Measurements from ENCODE around the gene TMTC2. TPM values are rescaled to one million over a fixed set of nuclear protein-coding genes. Genes with fewer than 3 reads are reported as not detected.

Gene TMTC2
- total and polyA plus RNA-seq, 5 donors from 2014 or later = 0.10 to 6.3 (median 0.21) TPM

DNA sequence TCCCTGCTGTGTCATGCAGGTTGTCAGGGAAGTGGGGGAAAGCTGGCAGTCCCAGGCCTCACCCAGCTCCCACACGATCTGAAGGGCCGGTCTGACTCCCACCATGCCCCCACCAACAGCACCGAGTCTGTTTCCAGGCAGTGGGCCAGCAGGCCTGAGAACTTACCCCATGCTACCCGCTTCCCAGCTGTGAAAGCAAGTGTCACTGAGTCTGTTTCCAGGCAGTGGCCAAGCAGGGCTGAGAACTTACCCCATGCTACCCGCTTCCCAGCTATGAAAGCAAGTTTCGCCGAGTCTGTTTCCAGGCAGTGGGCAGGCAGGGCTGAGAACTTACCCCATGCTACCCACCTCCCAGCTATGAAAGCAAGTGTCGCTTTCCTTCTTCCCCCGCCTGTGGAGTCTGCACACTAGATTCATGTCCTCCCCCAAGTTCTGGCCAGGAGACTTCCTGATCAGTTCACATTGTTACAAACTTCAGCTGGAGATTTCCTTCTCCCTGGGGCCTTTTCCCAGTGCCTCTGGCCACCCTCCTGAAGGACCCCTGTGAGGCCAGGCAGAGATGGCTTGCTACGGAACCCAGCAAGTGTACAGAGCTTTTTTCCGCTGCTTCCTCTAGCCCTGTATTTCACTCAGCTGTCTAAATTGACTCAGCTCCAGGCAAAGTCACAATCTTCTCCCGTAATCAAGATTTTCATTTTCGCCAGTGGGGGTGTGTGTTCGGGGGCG, 435.4 kb downstream of the TMTC2 start:
- no peaks in the 10 kb centered on the region for H3K36me3 Mint-ChIP-seq
- Histone ChIP-seq H3K4me1 (ENCODE audit: control insufficient read depth, insufficient read depth, low read length, poor library complexity, severe bottlenecking) (no peaks in the 10 kb centered on the region), H3K4me3 (ENCODE audit: low read depth, low read length) (no peak overlapping the region), H3K36me3 (ENCODE audit: control insufficient read depth, insufficient read depth, low read length) (no peaks in the 10 kb centered on the region), H3K27me3 (ENCODE audit: control insufficient read depth, insufficient read depth, low read length) (no peaks in the 10 kb centered on the region), H3K27ac (ENCODE audit: insufficient read depth, low read length, poor library complexity, severe bottlenecking) (no peak overlapping the region), H3K9me3 (ENCODE audit: control insufficient read depth in 2 of 2, low read length in 2 of 2) (no peaks in the 10 kb centered on the region)
- DNase-seq = no peak
- no peak for ATAC-seq (ENCODE audit: low read depth in 2 of 2)
- H3K4me3 Mint-ChIP-seq = no peak overlapping the region
- no peaks in the 10 kb centered on the region for H3K27me3 Mint-ChIP-seq
- H3K9me3 Mint-ChIP-seq = peaks cover 0 to 6% (median 2%) of the 10 kb centered on the region in 7 donors
- no peak overlapping the region for H3K27ac Mint-ChIP-seq
- no peaks in the 10 kb centered on the region for H3K4me1 Mint-ChIP-seq

DNA sequence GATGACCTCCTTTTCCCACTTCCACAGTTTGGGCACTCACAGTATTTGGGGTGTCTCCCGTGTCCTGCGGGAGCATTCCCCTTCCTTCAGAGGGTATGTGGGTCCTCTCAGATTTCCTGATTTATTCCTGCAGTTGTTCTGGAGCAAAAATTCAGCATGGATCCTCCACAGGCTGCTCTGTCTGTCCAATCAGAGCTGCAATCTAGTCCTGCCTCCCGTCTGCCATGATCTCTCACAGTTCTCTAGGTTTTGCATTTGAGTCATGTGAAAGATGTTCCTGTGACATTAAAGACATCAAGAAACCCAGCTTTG, 435.9 kb downstream of the TMTC2 start:
- Mint-ChIP-seq H3K27ac (no peak overlapping the region), H3K27me3 (no peaks in the 10 kb centered on the region), H3K4me3 (no peak overlapping the region), H3K36me3 (no peaks in the 10 kb centered on the region), H3K9me3 (peaks cover 0 to 6% (median 2%) of the 10 kb centered on the region in 7 donors), H3K4me1 (no peaks in the 10 kb centered on the region)
- no peaks in the 10 kb centered on the region for H3K9me3 ChIP-seq (ENCODE audit: control insufficient read depth in 2 of 2, low read length in 2 of 2)
- no peak overlapping the region for H3K27ac ChIP-seq (ENCODE audit: insufficient read depth, low read length, poor library complexity, severe bottlenecking)
- H3K4me3 ChIP-seq (ENCODE audit: low read depth, low read length) = no peak overlapping the region
- ATAC-seq (ENCODE audit: low read depth in 2 of 2) (no peak), DNase-seq (no peak)
- no peaks in the 10 kb centered on the region for H3K27me3 ChIP-seq (ENCODE audit: control insufficient read depth, insufficient read depth, low read length)
- H3K4me1 ChIP-seq (ENCODE audit: control insufficient read depth, insufficient read depth, low read length, poor library complexity, severe bottlenecking) = no peaks in the 10 kb centered on the region
- H3K36me3 ChIP-seq (ENCODE audit: control insufficient read depth, insufficient read depth, low read length) = no peaks in the 10 kb centered on the region

DNA sequence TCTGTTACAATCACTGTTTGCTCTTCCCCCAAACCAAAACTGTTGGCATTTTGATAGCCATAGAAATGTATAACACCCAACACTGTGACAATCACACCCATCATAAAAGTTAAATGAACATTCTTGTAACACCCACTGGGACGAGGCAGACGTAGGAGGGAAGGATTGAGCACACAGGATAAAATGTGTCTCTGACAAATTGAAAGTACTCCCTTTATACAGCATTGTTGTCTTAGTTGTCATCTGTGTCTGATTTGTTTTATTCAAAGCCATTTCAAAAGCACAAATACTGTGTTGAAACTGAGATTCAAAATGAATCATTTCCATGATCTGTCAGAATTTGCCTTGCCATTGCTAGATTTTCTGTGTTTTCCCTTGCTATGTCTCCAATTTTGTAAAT, 436.3 kb downstream of the TMTC2 start:
- Histone ChIP-seq H3K27ac (ENCODE audit: insufficient read depth, low read length, poor library complexity, severe bottlenecking) (no peak overlapping the region), H3K9me3 (ENCODE audit: control insufficient read depth in 2 of 2, low read length in 2 of 2) (no peaks in the 10 kb centered on the region), H3K27me3 (ENCODE audit: control insufficient read depth, insufficient read depth, low read length) (no peaks in the 10 kb centered on the region), H3K4me3 (ENCODE audit: low read depth, low read length) (no peak overlapping the region), H3K36me3 (ENCODE audit: control insufficient read depth, insufficient read depth, low read length) (no peaks in the 10 kb centered on the region), H3K4me1 (ENCODE audit: control insufficient read depth, insufficient read depth, low read length, poor library complexity, severe bottlenecking) (no peaks in the 10 kb centered on the region)
- Mint-ChIP-seq H3K4me3 (no peak overlapping the region), H3K27ac (no peak overlapping the region), H3K4me1 (no peaks in the 10 kb centered on the region), H3K27me3 (no peaks in the 10 kb centered on the region), H3K9me3 (peaks cover 0 to 6% (median 2%) of the 10 kb centered on the region in 7 donors), H3K36me3 (no peaks in the 10 kb centered on the region)
- ATAC-seq (ENCODE audit: low read depth in 2 of 2) (no peak), DNase-seq (no peak)

DNA sequence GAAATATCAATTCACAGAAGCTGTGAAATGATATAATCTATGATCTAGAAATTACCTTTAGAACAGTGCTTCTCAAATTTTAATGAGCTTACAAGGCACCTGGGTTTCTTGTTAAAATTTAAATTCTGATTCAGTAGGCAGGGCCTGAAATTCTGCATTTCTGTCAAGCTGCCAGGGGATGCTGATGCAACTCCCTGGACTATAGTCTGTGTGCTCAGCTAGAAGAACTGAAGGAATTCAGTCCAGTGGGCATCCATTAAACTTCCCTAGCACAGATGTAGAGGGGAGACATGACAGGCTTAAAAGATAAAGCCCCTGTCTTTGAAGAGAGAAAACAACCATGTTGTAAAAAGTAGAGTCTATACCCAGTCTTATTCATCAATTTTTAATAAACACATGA, 441.8 kb downstream of the TMTC2 start:
- Histone ChIP-seq H3K27ac (ENCODE audit: insufficient read depth, low read length, poor library complexity, severe bottlenecking) (no peak overlapping the region), H3K9me3 (ENCODE audit: control insufficient read depth in 2 of 2, low read length in 2 of 2) (no peaks in the 10 kb centered on the region), H3K27me3 (ENCODE audit: control insufficient read depth, insufficient read depth, low read length) (no peaks in the 10 kb centered on the region), H3K4me1 (ENCODE audit: control insufficient read depth, insufficient read depth, low read length, poor library complexity, severe bottlenecking) (no peaks in the 10 kb centered on the region), H3K36me3 (ENCODE audit: control insufficient read depth, insufficient read depth, low read length) (no peaks in the 10 kb centered on the region), H3K4me3 (ENCODE audit: low read depth, low read length) (no peak overlapping the region)
- H3K36me3 Mint-ChIP-seq = peaks cover 8% of the 10 kb centered on the region
- ATAC-seq (ENCODE audit: low read depth in 2 of 2) = no peak
- H3K27ac Mint-ChIP-seq = no peak overlapping the region
- H3K27me3 Mint-ChIP-seq = no peaks in the 10 kb centered on the region
- peaks cover 0 to 2% (median 0%) of the 10 kb centered on the region in 7 donors for H3K9me3 Mint-ChIP-seq
- H3K4me3 Mint-ChIP-seq = no peak overlapping the region
- no peaks in the 10 kb centered on the region for H3K4me1 Mint-ChIP-seq
- no peak for DNase-seq

DNA sequence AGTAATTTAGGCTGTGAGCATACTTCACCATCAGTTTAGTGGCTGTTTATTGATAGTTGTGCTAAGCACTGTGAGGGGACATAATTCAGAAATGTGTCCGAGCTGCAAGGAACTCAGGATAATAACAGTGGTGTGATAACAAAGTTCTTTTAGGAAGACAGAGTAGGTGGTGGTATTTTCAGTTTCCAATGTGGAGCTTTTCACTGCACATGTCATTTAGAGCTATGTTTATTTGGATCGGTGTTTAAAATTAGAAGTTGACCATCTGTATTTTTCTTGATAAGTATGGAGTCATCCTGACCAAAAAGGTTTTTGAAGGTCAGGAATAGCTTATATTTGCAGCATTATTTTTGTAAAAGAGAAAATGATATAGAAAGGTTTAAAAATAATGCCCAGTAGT, 443.5 kb downstream of the TMTC2 start:
- no peak overlapping the region for H3K4me3 ChIP-seq (ENCODE audit: low read depth, low read length)
- no peaks in the 10 kb centered on the region for H3K4me1 ChIP-seq (ENCODE audit: control insufficient read depth, insufficient read depth, low read length, poor library complexity, severe bottlenecking)
- Mint-ChIP-seq H3K27ac (no peak overlapping the region), H3K9me3 (peaks cover 0 to 1% (median 0%) of the 10 kb centered on the region in 7 donors), H3K27me3 (no peaks in the 10 kb centered on the region), H3K4me1 (no peaks in the 10 kb centered on the region), H3K36me3 (peaks cover 8% of the 10 kb centered on the region), H3K4me3 (no peak overlapping the region)
- no peaks in the 10 kb centered on the region for H3K27me3 ChIP-seq (ENCODE audit: control insufficient read depth, insufficient read depth, low read length)
- no peak overlapping the region for H3K27ac ChIP-seq (ENCODE audit: insufficient read depth, low read length, poor library complexity, severe bottlenecking)
- no peaks in the 10 kb centered on the region for H3K9me3 ChIP-seq (ENCODE audit: control insufficient read depth in 2 of 2, low read length in 2 of 2)
- H3K36me3 ChIP-seq (ENCODE audit: control insufficient read depth, insufficient read depth, low read length) = no peaks in the 10 kb centered on the region
- DNase-seq (no peak), ATAC-seq (ENCODE audit: low read depth in 2 of 2) (no peak)

DNA sequence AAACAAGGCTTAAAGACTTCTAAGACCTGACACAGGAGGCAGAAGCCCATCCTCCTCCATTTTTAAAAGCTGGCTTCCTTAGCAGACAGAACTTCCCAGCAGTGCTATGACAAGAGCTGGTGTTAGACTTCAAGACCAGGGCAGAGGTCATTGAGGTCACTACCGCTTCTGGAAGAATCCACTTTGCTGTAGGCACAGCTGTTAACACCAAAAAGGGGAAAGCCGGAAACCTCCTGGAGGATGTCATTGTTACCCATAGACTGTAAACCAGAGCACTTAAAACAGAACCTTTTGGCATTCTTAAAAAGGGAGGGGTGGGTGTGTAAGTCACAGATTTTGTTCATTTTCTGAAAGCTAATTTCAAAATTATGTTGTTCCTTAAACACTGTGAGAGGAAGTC, 445.7 kb downstream of the TMTC2 start:
- Mint-ChIP-seq H3K4me1 (no peaks in the 10 kb centered on the region), H3K27ac (no peak overlapping the region), H3K27me3 (no peaks in the 10 kb centered on the region), H3K36me3 (peaks cover 8% of the 10 kb centered on the region), H3K4me3 (no peak overlapping the region), H3K9me3 (no peaks in the 10 kb centered on the region)
- Histone ChIP-seq H3K4me3 (ENCODE audit: low read depth, low read length) (no peak overlapping the region), H3K36me3 (ENCODE audit: control insufficient read depth, insufficient read depth, low read length) (no peaks in the 10 kb centered on the region), H3K27me3 (ENCODE audit: control insufficient read depth, insufficient read depth, low read length) (no peaks in the 10 kb centered on the region), H3K9me3 (ENCODE audit: control insufficient read depth in 2 of 2, low read length in 2 of 2) (no peaks in the 10 kb centered on the region), H3K4me1 (ENCODE audit: control insufficient read depth, insufficient read depth, low read length, poor library complexity, severe bottlenecking) (no peaks in the 10 kb centered on the region), H3K27ac (ENCODE audit: insufficient read depth, low read length, poor library complexity, severe bottlenecking) (no peak overlapping the region)
- DNase-seq = no peak
- ATAC-seq (ENCODE audit: low read depth in 2 of 2) = no peak

DNA sequence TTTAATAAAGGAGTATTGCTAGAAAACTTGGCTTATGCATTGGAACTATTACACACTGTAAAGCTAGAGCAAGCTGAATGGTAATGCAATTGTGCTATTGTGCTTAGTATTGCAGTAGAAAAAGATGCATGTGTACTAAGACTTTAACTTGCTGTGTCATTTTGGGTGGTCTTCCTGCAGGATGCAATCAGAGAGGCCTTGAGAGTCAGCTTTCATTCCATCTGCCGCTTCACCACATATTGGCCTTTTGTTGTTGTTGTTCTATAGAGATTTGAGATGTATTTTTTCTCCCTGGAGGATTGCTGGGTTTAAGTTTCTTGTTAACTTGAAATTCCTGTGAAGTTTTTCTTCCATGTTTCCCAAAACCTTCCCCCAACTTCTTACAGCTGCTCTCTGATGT, 449.7 kb downstream of the TMTC2 start:
- Histone ChIP-seq H3K4me1 (ENCODE audit: control insufficient read depth, insufficient read depth, low read length, poor library complexity, severe bottlenecking) (no peaks in the 10 kb centered on the region), H3K9me3 (ENCODE audit: control insufficient read depth in 2 of 2, low read length in 2 of 2) (no peaks in the 10 kb centered on the region), H3K27me3 (ENCODE audit: control insufficient read depth, insufficient read depth, low read length) (no peaks in the 10 kb centered on the region), H3K36me3 (ENCODE audit: control insufficient read depth, insufficient read depth, low read length) (no peaks in the 10 kb centered on the region), H3K4me3 (ENCODE audit: low read depth, low read length) (no peak overlapping the region), H3K27ac (ENCODE audit: insufficient read depth, low read length, poor library complexity, severe bottlenecking) (no peak overlapping the region)
- Mint-ChIP-seq H3K27me3 (no peaks in the 10 kb centered on the region), H3K27ac (no peak overlapping the region), H3K4me1 (no peaks in the 10 kb centered on the region), H3K36me3 (peaks cover 8% of the 10 kb centered on the region), H3K9me3 (peaks cover 0 to under 1% (median 0%) of the 10 kb centered on the region in 7 donors), H3K4me3 (no peak overlapping the region)
- ATAC-seq (ENCODE audit: low read depth in 2 of 2) = no peak
- DNase-seq = no peak

DNA sequence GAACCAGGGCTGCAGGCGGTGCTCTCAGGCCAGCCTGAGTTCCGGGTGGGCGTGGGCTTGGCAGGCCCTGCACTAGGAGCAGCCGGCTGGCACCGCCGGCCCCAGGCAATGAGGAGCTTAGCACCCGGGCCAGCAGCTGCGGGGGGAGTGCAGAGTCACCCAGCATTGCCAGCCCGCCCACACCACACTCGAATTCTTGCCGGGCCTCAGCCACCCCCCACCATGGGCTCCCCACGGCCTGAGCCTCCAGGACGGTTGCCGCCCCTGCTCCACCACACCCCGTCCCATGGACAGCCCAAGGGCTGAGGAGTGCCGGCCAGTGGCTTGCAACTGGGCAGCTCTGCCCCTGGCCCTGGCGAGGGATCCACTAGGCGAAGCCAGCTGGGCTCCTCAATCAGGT, 453.4 kb downstream of the TMTC2 start:
- no peak for DNase-seq
- no peak overlapping the region for H3K27ac Mint-ChIP-seq
- no peaks in the 10 kb centered on the region for H3K36me3 ChIP-seq (ENCODE audit: control insufficient read depth, insufficient read depth, low read length)
- no peaks in the 10 kb centered on the region for H3K27me3 ChIP-seq (ENCODE audit: control insufficient read depth, insufficient read depth, low read length)
- H3K4me1 Mint-ChIP-seq = no peaks in the 10 kb centered on the region
- no peak overlapping the region for H3K4me3 ChIP-seq (ENCODE audit: low read depth, low read length)
- H3K9me3 Mint-ChIP-seq = peaks cover 0 to 2% (median 0%) of the 10 kb centered on the region in 7 donors
- H3K36me3 Mint-ChIP-seq = no peaks in the 10 kb centered on the region
- no peak overlapping the region for H3K27ac ChIP-seq (ENCODE audit: insufficient read depth, low read length, poor library complexity, severe bottlenecking)
- no peak for ATAC-seq (ENCODE audit: low read depth in 2 of 2)
- no peaks in the 10 kb centered on the region for H3K9me3 ChIP-seq (ENCODE audit: control insufficient read depth in 2 of 2, low read length in 2 of 2)
- no peaks in the 10 kb centered on the region for H3K4me1 ChIP-seq (ENCODE audit: control insufficient read depth, insufficient read depth, low read length, poor library complexity, severe bottlenecking)
- no peaks in the 10 kb centered on the region for H3K27me3 Mint-ChIP-seq
- no peak overlapping the region for H3K4me3 Mint-ChIP-seq

All from CD4-positive, CD25-positive, alpha-beta regulatory T cell (primary cell).